Vagina (tissue), 2 donors: ENCODE data around the gene XRCC5.

Experiments
- POLR2A ChIP-seq, 2 donors: fragments of 450-650 bp; IDR thresholded peaks; one replicate each; pipeline ENCODE4 v1.6.1; 2017; ENCODE audit warnings: antibody characterized with exemption in 2 of 2, mild to moderate bottlenecking in 2 of 2, moderate library complexity in 2 of 2
- TF ChIP-seq, protein P1 (sequence below), 3 experiments: fragments of 450-650 bp in 2 of 3; fragments of 200-600 bp in 1 of 3; sonication (generic) in 1 of 3; IDR thresholded peaks; one replicate each; pipeline ENCODE4 v1.5.1; 2017 to 2019; ENCODE audit warnings: antibody characterized with exemption in 3 of 3, mild to moderate bottlenecking in 2 of 3, moderate library complexity in 2 of 3

DNA sequence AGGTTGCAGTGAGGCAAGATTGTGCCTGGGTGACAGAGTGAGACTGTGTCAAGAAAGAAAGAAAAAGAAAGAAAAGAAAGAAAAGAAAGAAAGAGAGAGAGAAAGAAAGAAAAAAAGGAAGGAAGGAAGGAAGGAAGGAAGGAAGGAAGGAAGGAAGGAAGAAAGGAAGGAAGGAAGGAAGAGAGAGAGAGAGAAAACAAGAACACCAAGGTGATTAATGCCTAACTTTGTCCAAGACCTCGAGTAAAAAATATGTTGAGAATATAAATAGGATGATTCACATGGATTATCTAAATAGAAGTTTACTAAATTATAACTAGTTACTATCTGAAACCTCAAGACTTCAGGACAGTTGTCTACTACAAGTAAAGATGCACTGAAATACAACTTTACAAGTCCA is 34.8 kb upstream of the XRCC5 start:
- TF ChIP-seq POLR2A (IDR thresholded peaks at IDR 0.05) = no peak
- TF ChIP-seq, protein P1, sequence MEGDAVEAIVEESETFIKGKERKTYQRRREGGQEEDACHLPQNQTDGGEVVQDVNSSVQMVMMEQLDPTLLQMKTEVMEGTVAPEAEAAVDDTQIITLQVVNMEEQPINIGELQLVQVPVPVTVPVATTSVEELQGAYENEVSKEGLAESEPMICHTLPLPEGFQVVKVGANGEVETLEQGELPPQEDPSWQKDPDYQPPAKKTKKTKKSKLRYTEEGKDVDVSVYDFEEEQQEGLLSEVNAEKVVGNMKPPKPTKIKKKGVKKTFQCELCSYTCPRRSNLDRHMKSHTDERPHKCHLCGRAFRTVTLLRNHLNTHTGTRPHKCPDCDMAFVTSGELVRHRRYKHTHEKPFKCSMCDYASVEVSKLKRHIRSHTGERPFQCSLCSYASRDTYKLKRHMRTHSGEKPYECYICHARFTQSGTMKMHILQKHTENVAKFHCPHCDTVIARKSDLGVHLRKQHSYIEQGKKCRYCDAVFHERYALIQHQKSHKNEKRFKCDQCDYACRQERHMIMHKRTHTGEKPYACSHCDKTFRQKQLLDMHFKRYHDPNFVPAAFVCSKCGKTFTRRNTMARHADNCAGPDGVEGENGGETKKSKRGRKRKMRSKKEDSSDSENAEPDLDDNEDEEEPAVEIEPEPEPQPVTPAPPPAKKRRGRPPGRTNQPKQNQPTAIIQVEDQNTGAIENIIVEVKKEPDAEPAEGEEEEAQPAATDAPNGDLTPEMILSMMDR (IDR thresholded peaks at IDR 0.05) = no peak
